NCI-H2196 (cell line): Measurements from ENCODE around the gene HAPLN2.
"Not testable (repeated sequence)": the region's sequence is repeated elsewhere in the genome, so short reads cannot be mapped to it uniquely, and the experiment has no call there.

Experiments
- DNase-seq: peaks from one replicate; lab custom pipeline; 2025; ENCODE audit not compliant: unreplicated experiment; lab: John Stamatoyannopoulos, UW

HAPLN2 gene

DNA sequence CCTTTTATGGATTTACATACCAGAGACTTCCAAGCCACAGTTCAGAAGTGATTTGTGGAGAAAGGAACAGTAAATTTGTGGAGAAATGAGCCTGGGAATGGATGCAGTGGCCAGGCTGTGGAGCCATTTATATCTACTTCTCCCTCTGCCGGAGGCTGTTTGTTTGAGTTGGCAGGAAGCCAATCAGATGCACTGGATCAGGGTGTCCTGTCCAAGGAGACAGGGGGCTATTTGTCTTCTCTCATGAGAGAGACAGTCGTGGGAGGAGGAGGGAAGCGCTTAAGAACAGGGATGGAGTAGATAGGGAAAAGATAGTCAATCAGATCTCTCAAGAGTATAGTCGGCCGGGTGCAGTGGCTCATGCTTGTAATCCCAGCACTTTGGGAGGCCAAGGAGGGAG, 2.8 kb upstream of the HAPLN2 start:
- peak; percentile 64 for DNase-seq

DNA sequence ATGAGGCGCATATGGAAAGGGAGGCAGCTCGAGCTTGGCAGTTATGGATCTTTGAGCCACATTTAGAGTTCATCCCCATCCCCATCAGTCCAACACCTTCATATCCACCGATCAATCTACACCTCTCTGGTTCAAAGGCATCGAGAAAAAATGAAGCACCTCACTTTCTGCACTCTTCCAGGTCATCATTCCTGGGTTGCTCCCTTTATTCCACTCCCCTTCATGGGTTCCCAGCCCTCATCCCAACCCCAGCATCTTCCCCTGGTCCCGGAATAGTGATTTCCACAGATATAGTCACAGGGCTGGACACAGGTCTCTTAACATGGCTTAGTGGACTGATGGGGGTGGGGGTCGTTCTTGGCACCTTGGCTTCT, 354 bp downstream of the HAPLN2 start:
- DNase-seq, result no peak

GRCh38 chr1:156622581-156623297, 3.5 kb downstream of the HAPLN2 start:
- no peak for DNase-seq

DNA sequence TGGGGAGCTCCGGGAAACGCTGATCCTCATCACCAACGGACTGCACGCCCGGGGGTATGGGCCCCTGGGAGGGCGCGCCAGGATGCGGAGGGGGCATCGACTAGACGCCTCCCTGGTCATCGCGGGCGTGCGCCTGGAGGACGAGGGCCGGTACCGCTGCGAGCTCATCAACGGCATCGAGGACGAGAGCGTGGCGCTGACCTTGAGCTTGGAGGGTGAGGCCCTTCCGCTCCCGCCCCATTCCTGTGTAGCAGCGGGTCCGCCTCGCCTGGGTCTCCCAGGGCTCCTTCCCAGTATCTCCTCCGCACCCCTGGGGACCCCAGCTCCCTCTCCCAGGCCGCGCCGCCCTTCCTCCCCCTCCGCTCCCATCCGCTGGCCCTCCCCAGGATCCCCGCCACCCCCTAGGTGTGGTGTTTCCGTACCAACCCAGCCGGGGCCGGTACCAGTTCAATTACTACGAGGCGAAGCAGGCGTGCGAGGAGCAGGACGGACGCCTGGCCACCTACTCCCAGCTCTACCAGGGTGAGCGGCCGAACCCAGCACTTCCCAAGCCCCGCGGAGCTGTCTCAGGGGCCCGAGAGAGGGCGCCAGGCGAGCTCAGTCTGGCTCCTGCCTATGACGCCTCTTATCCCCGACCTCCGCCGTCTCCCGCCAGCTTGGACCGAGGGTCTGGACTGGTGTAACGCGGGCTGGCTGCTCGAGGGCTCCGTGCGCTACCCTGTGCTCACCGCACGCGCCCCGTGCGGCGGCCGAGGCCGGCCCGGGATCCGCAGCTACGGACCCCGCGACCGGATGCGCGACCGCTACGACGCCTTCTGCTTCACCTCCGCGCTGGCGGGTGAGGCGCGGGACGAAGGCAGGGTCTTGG, 5.0 kb downstream of the HAPLN2 start:
- peak; percentile 67 for DNase-seq

- no peak for DNase-seq
These were observed 5.7 kb downstream of the HAPLN2 start for GRCh38 chr1:156624814-156625435.

GRCh38 chr1:156625436-156626078, 6.3 kb downstream of the HAPLN2 start:
- peak; percentile 77 for DNase-seq

GRCh38 chr1:156626079-156626438, 6.8 kb downstream of the HAPLN2 start:
- no peak for DNase-seq

DNA sequence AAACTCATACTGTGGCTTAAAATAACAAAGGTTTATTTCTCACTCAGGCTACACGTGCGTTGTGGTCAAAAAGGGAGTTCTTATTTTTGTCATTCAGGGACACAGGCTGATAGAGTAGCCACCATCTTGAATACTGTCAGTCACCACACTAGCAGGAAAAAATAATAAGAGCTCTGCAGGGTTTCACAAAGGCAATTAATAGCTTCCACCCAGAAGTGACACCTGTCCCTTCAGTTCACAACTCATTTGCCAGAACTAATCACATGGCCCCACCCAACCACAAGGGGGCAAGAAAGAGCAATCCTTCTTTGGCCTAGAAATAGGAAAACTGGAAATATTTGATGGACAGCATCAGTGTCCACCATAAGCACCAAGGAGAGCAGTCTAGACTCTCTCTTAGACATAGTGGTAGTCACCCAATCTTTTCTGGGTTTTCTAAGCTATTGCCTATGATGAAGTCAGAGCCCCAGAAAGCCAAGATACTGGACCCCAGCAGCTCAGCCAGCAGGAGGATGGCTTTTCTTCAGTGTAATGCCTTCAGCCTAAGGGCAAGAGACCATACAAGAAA, 8.2 kb downstream of the HAPLN2 start:
- DNase-seq, result peak; percentile 47

- DNase-seq, result peak; percentile 40
These were observed 10.7 kb downstream of the HAPLN2 start for GRCh38 chr1:156629823-156630449.

DNA sequence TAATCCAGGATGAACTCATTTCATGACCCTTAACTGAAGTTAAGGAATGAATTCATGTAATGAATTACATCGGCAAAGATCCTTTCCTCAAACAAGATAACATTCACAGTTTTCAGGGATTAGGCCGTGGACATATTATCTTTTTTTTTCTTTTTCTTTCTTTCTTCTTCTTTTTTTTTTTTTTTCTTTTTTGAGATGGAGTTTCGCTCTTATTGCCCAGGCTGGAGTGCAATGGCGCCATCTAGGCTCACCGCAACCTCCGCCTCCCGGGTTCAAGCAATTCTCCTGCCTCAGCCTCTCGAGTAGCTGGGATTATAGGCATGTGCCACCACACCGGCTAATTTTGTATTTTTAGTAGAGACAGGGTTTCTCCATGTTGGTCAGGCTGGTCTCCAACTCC, 11.9 kb downstream of the HAPLN2 start:
- not testable (repeated sequence) for DNase-seq

GRCh38 chr1:156632355-156632754, 13.1 kb downstream of the HAPLN2 start:
- DNase-seq, result no peak

DNA sequence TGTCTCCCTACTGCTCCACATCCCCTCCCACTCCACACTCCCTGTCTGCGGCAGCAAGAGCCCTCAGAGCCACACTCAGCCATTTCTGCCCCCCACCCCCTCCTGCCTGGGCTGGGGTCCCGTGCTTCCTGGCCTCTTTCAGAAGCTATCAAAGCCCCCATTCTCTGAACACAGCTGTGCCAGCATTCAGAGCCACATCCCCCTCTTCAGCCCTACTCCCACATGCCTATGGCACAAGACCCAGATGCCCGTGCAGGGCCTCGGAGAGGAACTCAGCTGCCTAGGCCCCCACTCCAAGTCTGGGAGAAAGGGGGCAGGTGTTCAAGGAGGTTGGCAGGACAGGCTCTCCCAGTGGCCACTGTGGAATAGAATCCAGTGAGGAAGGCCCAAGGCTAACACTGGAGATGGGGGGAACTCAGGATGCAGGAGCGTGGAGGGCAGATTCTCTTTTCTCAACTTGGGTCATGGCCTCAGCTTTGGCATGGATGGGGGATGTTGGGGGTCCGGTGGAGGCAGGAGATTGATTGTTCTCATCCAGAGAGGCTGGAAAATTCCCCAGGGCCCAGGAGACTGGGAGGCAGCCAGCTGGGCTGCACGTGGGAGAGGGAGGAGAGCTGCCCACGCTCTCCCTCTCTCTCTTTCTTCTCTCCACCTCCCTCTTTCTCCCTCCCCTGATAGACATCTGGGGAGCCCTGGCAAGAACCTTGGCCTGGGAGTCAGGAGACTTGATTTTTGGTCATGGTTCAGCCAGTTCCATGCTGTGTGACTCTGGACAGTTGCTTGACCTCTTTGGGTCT, 19.2 kb downstream of the HAPLN2 start:
- DNase-seq, result no peak

GRCh38 chr1:156639601-156640101, 20.4 kb downstream of the HAPLN2 start:
- DNase-seq, result peak; percentile 77

DNA sequence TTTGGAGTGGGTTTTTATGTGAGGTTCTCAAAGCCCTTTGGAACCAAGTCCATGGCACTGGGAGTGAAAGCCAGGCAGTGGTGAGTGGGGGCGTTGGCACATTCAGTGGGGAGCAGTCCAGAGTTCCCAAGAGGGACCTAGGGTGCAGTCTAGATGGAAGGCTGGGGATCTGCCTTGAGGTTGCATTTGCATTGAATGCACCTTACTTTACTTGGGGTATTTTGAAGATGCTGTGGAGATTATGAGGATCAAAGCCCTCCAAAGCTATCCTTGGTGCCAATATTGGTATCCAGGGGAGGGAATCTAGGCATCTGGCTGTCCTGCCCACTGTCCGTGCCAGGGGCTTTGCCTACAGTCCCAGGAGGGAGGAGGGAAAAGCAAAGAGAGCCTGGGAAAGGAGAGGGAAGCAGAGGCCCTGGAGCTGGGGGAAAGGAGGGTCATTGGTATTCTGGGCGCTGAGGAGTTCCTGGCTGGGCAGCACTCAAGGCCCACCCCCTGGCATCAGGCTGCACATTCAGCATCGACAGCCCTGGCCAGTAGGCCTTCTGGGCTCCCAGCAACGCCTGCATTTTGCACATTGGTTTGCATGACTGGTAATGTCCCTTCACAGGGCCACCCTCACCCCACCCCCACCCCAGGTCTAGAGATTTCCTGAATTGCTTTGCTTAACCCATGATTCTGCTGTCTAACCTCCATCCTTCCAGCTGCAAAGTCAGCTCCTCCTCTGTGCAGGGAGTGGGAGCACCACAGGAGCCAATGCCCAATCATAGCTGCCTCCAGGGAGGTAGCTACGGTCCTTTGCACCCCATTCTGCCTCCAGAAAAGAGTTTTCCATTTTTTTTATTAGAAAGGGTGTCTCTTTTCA, 21.9 kb downstream of the HAPLN2 start:
- DNase-seq, result no peak

DNA sequence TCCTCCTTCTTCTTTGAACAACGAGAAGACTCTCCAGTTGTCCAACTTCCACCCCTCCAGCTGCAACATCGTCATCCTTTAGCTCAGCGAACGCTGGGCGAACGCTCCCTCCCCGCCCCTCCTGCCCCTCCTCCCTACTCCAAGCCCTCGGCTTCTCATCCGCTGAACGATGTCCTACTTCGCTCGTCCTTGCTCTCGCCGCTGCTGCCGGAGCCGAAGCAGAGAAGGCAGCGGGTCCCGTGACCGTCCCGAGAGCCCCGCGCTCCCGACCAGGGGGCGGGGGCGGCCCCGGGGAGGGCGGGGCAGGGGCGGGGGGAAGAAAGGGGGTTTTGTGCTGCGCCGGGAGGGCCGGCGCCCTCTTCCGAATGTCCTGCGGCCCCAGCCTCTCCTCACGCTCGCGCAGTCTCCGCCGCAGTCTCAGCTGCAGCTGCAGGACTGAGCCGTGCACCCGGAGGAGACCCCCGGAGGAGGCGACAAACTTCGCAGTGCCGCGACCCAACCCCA, 22.6 kb downstream of the HAPLN2 start, which contains the start of gene BCAN:
BCAN (plus strand) TSS at position 357 of the 504 bp plus-strand sequence. CDS start 3,938 bp downstream, outside the sequence.
- no peak for DNase-seq

DNA sequence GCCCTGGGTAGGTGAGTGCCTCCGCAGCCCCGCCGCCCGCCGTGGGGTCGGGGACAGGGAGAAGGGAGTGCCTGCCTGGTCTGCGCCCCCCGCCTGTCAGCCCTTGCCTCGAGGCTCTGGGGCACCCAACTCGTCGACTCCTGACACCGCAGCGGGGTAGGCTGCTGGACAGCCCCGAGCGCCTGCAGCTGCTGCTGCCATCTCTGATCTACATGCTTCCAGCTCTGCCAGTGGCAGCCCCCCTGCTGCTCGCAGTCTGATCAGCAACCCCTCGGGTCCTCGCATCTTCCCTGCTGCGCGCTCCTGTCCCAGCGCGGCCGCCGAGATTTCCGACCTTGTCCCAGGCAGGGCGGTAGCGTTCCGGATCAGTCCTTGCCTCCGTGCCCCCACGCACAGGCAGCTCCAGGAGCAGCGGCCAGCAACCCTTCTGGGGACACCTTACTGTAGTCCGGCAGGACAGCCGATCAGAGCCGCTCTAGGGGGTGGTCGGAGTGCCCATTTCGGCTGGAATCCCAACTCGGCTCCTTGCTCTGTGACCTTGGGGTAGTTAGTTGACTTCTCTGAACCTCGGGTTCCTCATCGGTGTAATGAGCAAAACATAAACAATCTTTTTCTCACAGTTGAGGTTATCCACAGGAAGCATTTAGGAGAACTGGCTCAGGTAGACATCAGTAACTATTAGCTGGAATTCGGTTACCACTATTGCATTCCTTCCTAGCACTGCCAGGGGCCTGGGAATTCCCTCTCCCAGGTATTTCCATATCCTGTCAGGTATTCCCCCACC, 23.2 kb downstream of the HAPLN2 start:
- no peak for DNase-seq

DNA sequence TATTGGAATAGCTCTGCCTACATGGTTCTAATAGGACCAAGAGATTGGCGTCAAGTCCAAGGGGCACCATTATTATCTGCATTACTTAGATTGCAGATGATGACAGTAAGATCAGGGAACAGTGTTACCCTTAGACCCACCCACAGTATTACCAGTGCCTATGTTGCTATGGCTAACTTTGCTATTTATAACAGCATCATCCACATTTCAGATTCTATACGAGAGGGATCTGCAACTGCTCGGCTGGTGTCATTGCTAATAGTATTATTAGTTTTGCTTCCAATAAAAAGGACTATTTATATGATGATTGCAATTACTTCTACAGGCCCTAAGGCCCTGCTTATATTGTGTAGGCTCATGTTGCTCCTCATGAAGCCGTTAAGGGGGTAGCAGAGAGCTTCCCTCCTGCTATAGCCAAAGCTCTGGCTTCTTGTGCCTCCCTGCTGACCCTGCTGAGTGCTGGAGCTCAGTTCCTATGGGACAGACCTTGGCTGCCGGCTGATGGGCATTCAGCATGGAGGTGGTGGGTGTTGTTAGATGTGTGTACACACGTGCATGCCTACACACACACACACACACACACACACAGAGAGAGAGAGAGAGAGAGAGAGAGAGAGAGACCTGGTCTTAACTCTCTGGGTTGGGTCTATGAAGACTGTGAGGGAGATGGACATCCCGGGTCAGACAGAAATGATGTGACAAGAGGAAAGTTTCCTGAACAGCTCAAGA, 24.0 kb downstream of the HAPLN2 start:
- no peak for DNase-seq
